ENCODE measurements around the gene PDIA5.

DNA sequence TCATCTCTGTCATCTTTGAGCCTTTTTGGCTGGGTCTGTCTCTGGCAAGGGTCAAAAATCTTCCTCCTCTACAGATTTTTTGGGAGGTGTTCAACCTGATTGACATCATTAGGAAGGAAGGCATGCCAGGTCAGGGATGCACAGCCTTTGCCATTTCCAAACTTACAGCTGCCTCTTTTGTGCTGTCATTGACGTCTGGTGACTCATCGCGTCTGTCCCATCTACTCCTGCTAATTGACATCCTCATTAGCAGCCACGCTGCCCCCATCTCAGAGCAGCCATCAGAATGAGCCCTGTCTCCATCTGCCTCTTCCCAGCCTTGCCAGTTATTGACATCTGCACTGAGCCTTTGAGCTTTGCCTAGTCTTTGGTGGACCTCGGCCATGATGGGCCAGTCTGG lies 53.0 kb downstream of the PDIA5 start:
- TF ChIP-seq CTCF (IDR thresholded peaks at IDR 0.05; ENCODE audit: insufficient read depth, low read length) = no peak
- no peak for TF ChIP-seq POLR2AphosphoS5 (IDR thresholded peaks at IDR 0.05; ENCODE audit: low read depth)
- TF ChIP-seq GABPA (IDR thresholded peaks at IDR 0.05; ENCODE audit: low read depth) = no peak
- no peak for TF ChIP-seq SPI1 (IDR thresholded peaks at IDR 0.05; ENCODE audit: borderline replicate concordance, low read depth)
- TF ChIP-seq, protein P1, sequence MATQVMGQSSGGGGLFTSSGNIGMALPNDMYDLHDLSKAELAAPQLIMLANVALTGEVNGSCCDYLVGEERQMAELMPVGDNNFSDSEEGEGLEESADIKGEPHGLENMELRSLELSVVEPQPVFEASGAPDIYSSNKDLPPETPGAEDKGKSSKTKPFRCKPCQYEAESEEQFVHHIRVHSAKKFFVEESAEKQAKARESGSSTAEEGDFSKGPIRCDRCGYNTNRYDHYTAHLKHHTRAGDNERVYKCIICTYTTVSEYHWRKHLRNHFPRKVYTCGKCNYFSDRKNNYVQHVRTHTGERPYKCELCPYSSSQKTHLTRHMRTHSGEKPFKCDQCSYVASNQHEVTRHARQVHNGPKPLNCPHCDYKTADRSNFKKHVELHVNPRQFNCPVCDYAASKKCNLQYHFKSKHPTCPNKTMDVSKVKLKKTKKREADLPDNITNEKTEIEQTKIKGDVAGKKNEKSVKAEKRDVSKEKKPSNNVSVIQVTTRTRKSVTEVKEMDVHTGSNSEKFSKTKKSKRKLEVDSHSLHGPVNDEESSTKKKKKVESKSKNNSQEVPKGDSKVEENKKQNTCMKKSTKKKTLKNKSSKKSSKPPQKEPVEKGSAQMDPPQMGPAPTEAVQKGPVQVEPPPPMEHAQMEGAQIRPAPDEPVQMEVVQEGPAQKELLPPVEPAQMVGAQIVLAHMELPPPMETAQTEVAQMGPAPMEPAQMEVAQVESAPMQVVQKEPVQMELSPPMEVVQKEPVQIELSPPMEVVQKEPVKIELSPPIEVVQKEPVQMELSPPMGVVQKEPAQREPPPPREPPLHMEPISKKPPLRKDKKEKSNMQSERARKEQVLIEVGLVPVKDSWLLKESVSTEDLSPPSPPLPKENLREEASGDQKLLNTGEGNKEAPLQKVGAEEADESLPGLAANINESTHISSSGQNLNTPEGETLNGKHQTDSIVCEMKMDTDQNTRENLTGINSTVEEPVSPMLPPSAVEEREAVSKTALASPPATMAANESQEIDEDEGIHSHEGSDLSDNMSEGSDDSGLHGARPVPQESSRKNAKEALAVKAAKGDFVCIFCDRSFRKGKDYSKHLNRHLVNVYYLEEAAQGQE (IDR thresholded peaks at IDR 0.05; ENCODE audit: insufficient replicate concordance, low read depth) = no peak
